ENCODE results near the gene TCF4. TPM values are rescaled to one million over a fixed set of nuclear protein-coding genes. Genes with fewer than 3 reads are reported as not detected.

The TCF4 gene
- total and polyA plus RNA-seq, 2 of the 13 experiments (the other 11 are each of a cell fraction or from before 2014, with no cell fraction given): not detected

DNA sequence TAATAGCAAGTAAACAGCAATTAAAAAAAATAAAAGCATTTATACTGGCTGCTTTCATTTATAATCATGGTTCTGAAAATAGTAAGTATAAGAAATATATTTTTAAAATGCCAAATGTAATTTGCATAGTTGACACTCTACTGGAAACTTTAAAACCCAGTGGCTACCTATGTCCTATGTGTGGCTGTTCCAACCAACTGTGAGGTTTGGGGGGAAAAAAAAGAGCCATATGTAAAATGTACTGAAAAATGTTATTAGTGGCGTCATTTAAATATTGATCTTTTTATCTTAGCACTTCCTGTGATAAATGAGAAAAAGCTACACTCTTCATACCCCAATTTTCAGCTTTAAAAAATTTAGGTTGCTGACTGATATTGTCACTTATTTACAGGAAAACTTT, 270.7 kb downstream of the TCF4 start:
- Histone ChIP-seq H3K36me3 (replicated peaks in 1 of 2; ENCODE audit: control insufficient read depth in 1 of 2, insufficient read depth in 2 of 2, low read length in 2 of 2) (no peaks in the 10 kb centered on the region), H4K20me1 (ENCODE audit: insufficient read depth, low read length) (no peaks in the 10 kb centered on the region), H3K4me3 (replicated peaks in 1 of 3; ENCODE audit: insufficient read depth in 1 of 3, low read depth in 2 of 3, low read length in 3 of 3) (no peak overlapping the region), H3K9me3 (ENCODE audit: low read length) (no peaks in the 10 kb centered on the region), H3K9ac (ENCODE audit: insufficient read depth, low read depth, low read length) (no peak overlapping the region), H3K27me3 (ENCODE audit: control insufficient read depth in 1 of 2, insufficient read depth in 2 of 2, low read length in 2 of 2) (no peaks in the 10 kb centered on the region; a peak in 1 of 5 replicates), H3K4me2 (ENCODE audit: low read depth, low read length) (no peak overlapping the region), H3K79me2 (ENCODE audit: insufficient read depth, low read length) (no peaks in the 10 kb centered on the region), H3K4me1 (ENCODE audit: insufficient read depth, low read length) (no peaks in the 10 kb centered on the region), H2AFZ (ENCODE audit: low read length) (no peak overlapping the region), H3K27ac (ENCODE audit: extremely low read length, insufficient read depth, low read length) (no peak overlapping the region)
- 0% methylated on average over 1 of the region's 1 CpG for WGBS (ENCODE audit: low lambda C conversion rate)
- POLR2A ChIA-PET: no interaction called here
- DNase-seq (ENCODE audit: low spot score) (no peak), ATAC-seq (no peak), FAIRE-seq (no peak)
- no TSS peak for BruUV-seq (replicated peaks)
- CTCF ChIA-PET (ENCODE audit: low intra/inter-chr PET ratio, low total read pairs): no interaction called here
- in situ Hi-C loops (cut with HindIII; ENCODE audit: extremely low pct_ligation_motif_present, low pct_unique_long_range_greater_than_20kb): no loop called here
- intact Hi-C loops (cut with micrococcal nuclease; ENCODE audit: unreplicated experiment): no loop called here
- TF ChIP-seq SAFB2 (CRISPR knock-in tag; IDR thresholded peaks at IDR 0.05; ENCODE audit: borderline replicate concordance, low read depth) (no peak), ARNT (IDR thresholded peaks at IDR 0.05) (no peak), ZNF337 (CRISPR knock-in tag; IDR thresholded peaks at IDR 0.05; ENCODE audit: borderline replicate concordance, low read depth) (no peak), MYNN (CRISPR knock-in tag; IDR thresholded peaks at IDR 0.05; ENCODE audit: low read depth) (no peak), ZNF501 (CRISPR knock-in tag; IDR thresholded peaks at IDR 0.05) (no peak), IRX3 (CRISPR knock-in tag; IDR thresholded peaks at IDR 0.05; ENCODE audit: borderline replicate concordance, low read depth) (no peak), SNAI1 (CRISPR knock-in tag; IDR thresholded peaks at IDR 0.05; ENCODE audit: borderline replicate concordance) (no peak), ZNF562 (CRISPR knock-in tag; IDR thresholded peaks at IDR 0.05; ENCODE audit: borderline replicate concordance) (no peak), TBX2 (CRISPR knock-in tag; IDR thresholded peaks at IDR 0.05; ENCODE audit: borderline replicate concordance) (no peak), MYC (CRISPR knock-in tag; IDR thresholded peaks at IDR 0.05; ENCODE audit: borderline replicate concordance) (no peak), IKZF4 (CRISPR knock-in tag; IDR thresholded peaks at IDR 0.05; ENCODE audit: borderline replicate concordance, low read depth, not compliant biosample characterization) (no peak), GTF2F1 (IDR thresholded peaks at IDR 0.05; ENCODE audit: low read length) (no peak), DMAP1 (CRISPR knock-in tag; IDR thresholded peaks at IDR 0.05) (no peak)
- TF ChIP-seq, protein P1, sequence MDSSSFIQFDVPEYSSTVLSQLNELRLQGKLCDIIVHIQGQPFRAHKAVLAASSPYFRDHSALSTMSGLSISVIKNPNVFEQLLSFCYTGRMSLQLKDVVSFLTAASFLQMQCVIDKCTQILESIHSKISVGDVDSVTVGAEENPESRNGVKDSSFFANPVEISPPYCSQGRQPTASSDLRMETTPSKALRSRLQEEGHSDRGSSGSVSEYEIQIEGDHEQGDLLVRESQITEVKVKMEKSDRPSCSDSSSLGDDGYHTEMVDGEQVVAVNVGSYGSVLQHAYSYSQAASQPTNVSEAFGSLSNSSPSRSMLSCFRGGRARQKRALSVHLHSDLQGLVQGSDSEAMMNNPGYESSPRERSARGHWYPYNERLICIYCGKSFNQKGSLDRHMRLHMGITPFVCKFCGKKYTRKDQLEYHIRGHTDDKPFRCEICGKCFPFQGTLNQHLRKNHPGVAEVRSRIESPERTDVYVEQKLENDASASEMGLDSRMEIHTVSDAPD (CRISPR knock-in tag; IDR thresholded peaks at IDR 0.05): no peak
- TF ChIP-seq, protein P2, sequence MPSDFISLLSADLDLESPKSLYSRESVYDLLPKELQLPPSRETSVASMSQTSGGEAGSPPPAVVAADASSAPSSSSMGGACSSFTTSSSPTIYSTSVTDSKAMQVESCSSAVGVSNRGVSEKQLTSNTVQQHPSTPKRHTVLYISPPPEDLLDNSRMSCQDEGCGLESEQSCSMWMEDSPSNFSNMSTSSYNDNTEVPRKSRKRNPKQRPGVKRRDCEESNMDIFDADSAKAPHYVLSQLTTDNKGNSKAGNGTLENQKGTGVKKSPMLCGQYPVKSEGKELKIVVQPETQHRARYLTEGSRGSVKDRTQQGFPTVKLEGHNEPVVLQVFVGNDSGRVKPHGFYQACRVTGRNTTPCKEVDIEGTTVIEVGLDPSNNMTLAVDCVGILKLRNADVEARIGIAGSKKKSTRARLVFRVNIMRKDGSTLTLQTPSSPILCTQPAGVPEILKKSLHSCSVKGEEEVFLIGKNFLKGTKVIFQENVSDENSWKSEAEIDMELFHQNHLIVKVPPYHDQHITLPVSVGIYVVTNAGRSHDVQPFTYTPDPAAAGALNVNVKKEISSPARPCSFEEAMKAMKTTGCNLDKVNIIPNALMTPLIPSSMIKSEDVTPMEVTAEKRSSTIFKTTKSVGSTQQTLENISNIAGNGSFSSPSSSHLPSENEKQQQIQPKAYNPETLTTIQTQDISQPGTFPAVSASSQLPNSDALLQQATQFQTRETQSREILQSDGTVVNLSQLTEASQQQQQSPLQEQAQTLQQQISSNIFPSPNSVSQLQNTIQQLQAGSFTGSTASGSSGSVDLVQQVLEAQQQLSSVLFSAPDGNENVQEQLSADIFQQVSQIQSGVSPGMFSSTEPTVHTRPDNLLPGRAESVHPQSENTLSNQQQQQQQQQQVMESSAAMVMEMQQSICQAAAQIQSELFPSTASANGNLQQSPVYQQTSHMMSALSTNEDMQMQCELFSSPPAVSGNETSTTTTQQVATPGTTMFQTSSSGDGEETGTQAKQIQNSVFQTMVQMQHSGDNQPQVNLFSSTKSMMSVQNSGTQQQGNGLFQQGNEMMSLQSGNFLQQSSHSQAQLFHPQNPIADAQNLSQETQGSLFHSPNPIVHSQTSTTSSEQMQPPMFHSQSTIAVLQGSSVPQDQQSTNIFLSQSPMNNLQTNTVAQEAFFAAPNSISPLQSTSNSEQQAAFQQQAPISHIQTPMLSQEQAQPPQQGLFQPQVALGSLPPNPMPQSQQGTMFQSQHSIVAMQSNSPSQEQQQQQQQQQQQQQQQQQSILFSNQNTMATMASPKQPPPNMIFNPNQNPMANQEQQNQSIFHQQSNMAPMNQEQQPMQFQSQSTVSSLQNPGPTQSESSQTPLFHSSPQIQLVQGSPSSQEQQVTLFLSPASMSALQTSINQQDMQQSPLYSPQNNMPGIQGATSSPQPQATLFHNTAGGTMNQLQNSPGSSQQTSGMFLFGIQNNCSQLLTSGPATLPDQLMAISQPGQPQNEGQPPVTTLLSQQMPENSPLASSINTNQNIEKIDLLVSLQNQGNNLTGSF (CRISPR knock-in tag; IDR thresholded peaks at IDR 0.05): no peak
- TF ChIP-seq, protein P3, sequence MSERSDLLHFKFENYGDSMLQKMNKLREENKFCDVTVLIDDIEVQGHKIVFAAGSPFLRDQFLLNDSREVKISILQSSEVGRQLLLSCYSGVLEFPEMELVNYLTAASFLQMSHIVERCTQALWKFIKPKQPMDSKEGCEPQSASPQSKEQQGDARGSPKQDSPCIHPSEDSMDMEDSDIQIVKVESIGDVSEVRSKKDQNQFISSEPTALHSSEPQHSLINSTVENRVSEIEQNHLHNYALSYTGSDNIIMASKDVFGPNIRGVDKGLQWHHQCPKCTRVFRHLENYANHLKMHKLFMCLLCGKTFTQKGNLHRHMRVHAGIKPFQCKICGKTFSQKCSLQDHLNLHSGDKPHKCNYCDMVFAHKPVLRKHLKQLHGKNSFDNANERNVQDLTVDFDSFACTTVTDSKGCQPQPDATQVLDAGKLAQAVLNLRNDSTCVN (CRISPR knock-in tag; IDR thresholded peaks at IDR 0.05; ENCODE audit: borderline replicate concordance): no peak
- TF ChIP-seq, protein P4, sequence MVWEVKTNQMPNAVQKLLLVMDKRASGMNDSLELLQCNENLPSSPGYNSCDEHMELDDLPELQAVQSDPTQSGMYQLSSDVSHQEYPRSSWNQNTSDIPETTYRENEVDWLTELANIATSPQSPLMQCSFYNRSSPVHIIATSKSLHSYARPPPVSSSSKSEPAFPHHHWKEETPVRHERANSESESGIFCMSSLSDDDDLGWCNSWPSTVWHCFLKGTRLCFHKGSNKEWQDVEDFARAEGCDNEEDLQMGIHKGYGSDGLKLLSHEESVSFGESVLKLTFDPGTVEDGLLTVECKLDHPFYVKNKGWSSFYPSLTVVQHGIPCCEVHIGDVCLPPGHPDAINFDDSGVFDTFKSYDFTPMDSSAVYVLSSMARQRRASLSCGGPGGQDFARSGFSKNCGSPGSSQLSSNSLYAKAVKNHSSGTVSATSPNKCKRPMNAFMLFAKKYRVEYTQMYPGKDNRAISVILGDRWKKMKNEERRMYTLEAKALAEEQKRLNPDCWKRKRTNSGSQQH (CRISPR knock-in tag; IDR thresholded peaks at IDR 0.05; ENCODE audit: low read depth): no peak

Measured in HepG2 (cell line).